SK-N-SH (cell line): ENCODE data around the gene DYNC2H1. TPM values are rescaled to one million over a fixed set of nuclear protein-coding genes. Genes with fewer than 3 reads are reported as not detected.

Experiments
- CTCF ChIA-PET: fragments of 300-600, 350-600 bp; formaldehyde crosslinking; extraction: SDS; loops from one replicate; lab custom pipeline; 2021; lab: Yijun Ruan, JAX
- POLR2A ChIA-PET: fragments of 350-600 bp; sonication (Branson Sonifier 250); formaldehyde crosslinking; extraction: SDS; loops from one replicate; lab custom pipeline; 2020; ENCODE audit warnings: antibody characterized with exemption, inconsistent platforms; lab: Yijun Ruan, JAX
- DNase-seq: peaks from one replicate; pipeline ENCODE4 v3.0.0; 2012
- H2AFZ ChIP-seq: fragments of 200-600 bp; sonication (generic); 2 replicates; pipeline ENCODE4 v1.8.1; 2016; ENCODE audit warnings: antibody characterized with exemption, mild to moderate bottlenecking, low read depth
- H3F3A ChIP-seq: fragments of 200-600 bp; sonication (generic); replicated peaks from 2 replicates; pipeline ENCODE3; 2016; ENCODE audit warnings: antibody characterized with exemption, mild to moderate bottlenecking; ENCODE audit not compliant: insufficient read depth
- H3K27ac ChIP-seq, 2 experiments: fragments of 200-500 bp in 1 of 2; fragments of 200-600 bp in 1 of 2; sonication (Bioruptor generic) in 1 of 2; sonication (generic), shearing (Covaris generic) in 1 of 2; 2 replicates each; pipeline versions ENCODE4 v1.5.1 to v1.6.1; 2014 to 2016; ENCODE audit warnings: low read depth in 2 of 2, inconsistent platforms in 1 of 2, low read length in 1 of 2, mild to moderate bottlenecking in 1 of 2, mixed read lengths in 1 of 2
- H3K27me3 ChIP-seq: fragments of 200-600 bp; sonication (generic), shearing (Covaris generic); 2 replicates; pipeline ENCODE4 v1.6.1; 2016; ENCODE audit warnings: mixed run types; ENCODE audit not compliant: insufficient read depth
- H3K36me3 ChIP-seq, 2 experiments: fragments of 200-500 bp in 1 of 2; fragments of 200-600 bp in 1 of 2; sonication (Bioruptor generic) in 1 of 2; sonication (generic) in 1 of 2; replicated peaks in 1 of 2; 2 replicates each; pipeline versions ENCODE3 to v1.5.1; 2014 to 2016; ENCODE audit warnings: low read length in 1 of 2, mild to moderate bottlenecking in 1 of 2; ENCODE audit not compliant: insufficient read depth in 2 of 2, control insufficient read depth in 1 of 2
- H3K4me1 ChIP-seq, 2 experiments: fragments of 200-500 bp in 1 of 2; fragments of 200-600 bp in 1 of 2; sonication (Bioruptor generic) in 1 of 2; sonication (generic), shearing (Covaris generic) in 1 of 2; 2 replicates each; pipeline versions ENCODE4 v1.5.1 to v1.6.1; 2014 to 2016; ENCODE audit warnings: low read depth in 1 of 2, low read length in 1 of 2, mixed run types in 1 of 2; ENCODE audit not compliant: insufficient read depth in 2 of 2, control insufficient read depth in 1 of 2
- H3K4me2 ChIP-seq: fragments of 200-600 bp; sonication (generic), shearing (Covaris generic); 2 replicates; pipeline ENCODE4 v1.6.1; 2017; ENCODE audit warnings: mixed run types
- H3K4me3 ChIP-seq, 2 experiments: fragments of 200-500 bp in 1 of 2; fragments of 200-600 bp in 1 of 2; sonication (Bioruptor generic) in 1 of 2; sonication (generic), shearing (Covaris generic) in 1 of 2; 2 replicates each; pipeline versions ENCODE4 v1.5.1 to v1.8.1; 2014 to 2016; ENCODE audit warnings: low read depth in 2 of 2, inconsistent platforms in 1 of 2, low read length in 1 of 2, mild to moderate bottlenecking in 1 of 2, mixed read lengths in 1 of 2, moderate library complexity in 1 of 2
- H3K79me2 ChIP-seq: fragments of 200-600 bp; sonication (generic); 2 replicates; pipeline ENCODE4 v1.8.1; 2017; ENCODE audit warnings: mild to moderate bottlenecking; ENCODE audit not compliant: insufficient read depth
- H3K9ac ChIP-seq: fragments of 200-600 bp; sonication (generic); 2 replicates; pipeline ENCODE4 v1.6.1; 2017; ENCODE audit warnings: mixed run types
- H3K9me2 ChIP-seq: fragments of 200-600 bp; sonication (generic); 2 replicates; pipeline ENCODE4 v1.6.1; 2017; ENCODE audit warnings: mixed run types
- H3K9me3 ChIP-seq: fragments of 200-600 bp; sonication (generic); 2 replicates; pipeline ENCODE4 v1.6.1; 2017; ENCODE audit warnings: mixed run types, mild to moderate bottlenecking, moderate library complexity
- H4K20me1 ChIP-seq: fragments of 200-600 bp; sonication (generic); 2 replicates; pipeline ENCODE4 v1.6.1; 2017; ENCODE audit warnings: mild to moderate bottlenecking, mixed run types; ENCODE audit not compliant: insufficient read depth
- CHD2 ChIP-seq: fragments of 150-350 bp; IDR thresholded peaks from 2 replicates; pipeline ENCODE4 v1.6.1; 2018; ENCODE audit warnings: low read length; ENCODE audit not compliant: partially characterized antibody
- FOSL2 ChIP-seq: IDR thresholded peaks from 2 replicates; pipeline ENCODE4 v1.4.0; 2012; ENCODE audit warnings: low read depth, mild to moderate bottlenecking, moderate library complexity, borderline replicate concordance
- FOXJ3 ChIP-seq: sonication (generic); formaldehyde crosslinking; IDR thresholded peaks from 2 replicates; pipeline ENCODE4 v1.5.1; 2020; ENCODE audit warnings: mild to moderate bottlenecking, missing genetic modification reagents
- GABPA ChIP-seq: IDR thresholded peaks from 2 replicates; pipeline ENCODE4 v1.4.0; 2012; ENCODE audit warnings: low read depth, mild to moderate bottlenecking
- JUND ChIP-seq: IDR thresholded peaks from 2 replicates; pipeline ENCODE4 v1.4.0; 2012
- MEF2A ChIP-seq: IDR thresholded peaks from 2 replicates; pipeline ENCODE4 v1.4.0; 2012; ENCODE audit warnings: low read depth, borderline replicate concordance
- NFIC ChIP-seq: IDR thresholded peaks from 2 replicates; pipeline ENCODE4 v1.4.0; 2012; ENCODE audit warnings: borderline replicate concordance
- NRF1 ChIP-seq: IDR thresholded peaks from 2 replicates; pipeline ENCODE4 v1.6.1; 2012; ENCODE audit warnings: low read depth, mild to moderate bottlenecking, low read length
- RAD21 ChIP-seq: IDR thresholded peaks from 2 replicates; pipeline ENCODE4 v1.6.1; 2012; ENCODE audit warnings: mild to moderate bottlenecking, low read length
- RFX5 ChIP-seq: IDR thresholded peaks from 2 replicates; pipeline ENCODE4 v1.6.1; 2012; ENCODE audit warnings: mild to moderate bottlenecking, improper control_type of control experiment, low read length
- RXRA ChIP-seq: IDR thresholded peaks from 2 replicates; pipeline ENCODE4 v1.4.0; 2012; ENCODE audit warnings: low read depth, mild to moderate bottlenecking, borderline replicate concordance
- SIN3A ChIP-seq: IDR thresholded peaks from 2 replicates; pipeline ENCODE4 v1.6.1; 2012; ENCODE audit warnings: low read depth, mild to moderate bottlenecking, low read length, moderate library complexity, borderline replicate concordance
- TAF1 ChIP-seq: IDR thresholded peaks from 2 replicates; pipeline ENCODE4 v1.6.1; 2012; ENCODE audit warnings: low read depth, mild to moderate bottlenecking, low read length, moderate library complexity, borderline replicate concordance
- WGBS: methylation state at CpG from one replicate; pipeline ENCODE4 v1.1.6; 2017; ENCODE audit warnings: low lambda C conversion rate; 5-methylcytosine and 5-hydroxymethylcytosine counted together
- polyA plus RNA-seq, 3 experiments: library from polyadenylated mRNA; depleted of rRNA; stranded (reverse); fragments of >200 nt; gene quantifications; 2 replicates each; pipeline ENCODE4 v1.2.3, GENCODE V29; 2012
- TF ChIP-seq, protein P1 (sequence below): fragments of 150-350 bp; IDR thresholded peaks from 2 replicates; pipeline ENCODE4 v1.6.1; 2017; ENCODE audit warnings: antibody characterized with exemption, low read length, low read depth, borderline replicate concordance
- TF ChIP-seq, protein P2 (sequence below): IDR thresholded peaks from 2 replicates; pipeline ENCODE4 v1.4.0; 2012; ENCODE audit warnings: low read depth, borderline replicate concordance
- TF ChIP-seq, protein P3 (sequence below): IDR thresholded peaks from 2 replicates; pipeline ENCODE4 v1.6.1; 2012; ENCODE audit warnings: mild to moderate bottlenecking, low read depth, low read length, moderate library complexity
- TF ChIP-seq, protein P4 (sequence below): fragments of 200-600 bp; sonication (generic); IDR thresholded peaks from 2 replicates; pipeline ENCODE4 v1.6.1; 2017; ENCODE audit warnings: antibody characterized with exemption, mild to moderate bottlenecking, moderate library complexity

Gene DYNC2H1
- polyA plus RNA-seq, 1 of the 3 experiments (the other 2 are of a cell fraction) = 15.3 TPM

DNA sequence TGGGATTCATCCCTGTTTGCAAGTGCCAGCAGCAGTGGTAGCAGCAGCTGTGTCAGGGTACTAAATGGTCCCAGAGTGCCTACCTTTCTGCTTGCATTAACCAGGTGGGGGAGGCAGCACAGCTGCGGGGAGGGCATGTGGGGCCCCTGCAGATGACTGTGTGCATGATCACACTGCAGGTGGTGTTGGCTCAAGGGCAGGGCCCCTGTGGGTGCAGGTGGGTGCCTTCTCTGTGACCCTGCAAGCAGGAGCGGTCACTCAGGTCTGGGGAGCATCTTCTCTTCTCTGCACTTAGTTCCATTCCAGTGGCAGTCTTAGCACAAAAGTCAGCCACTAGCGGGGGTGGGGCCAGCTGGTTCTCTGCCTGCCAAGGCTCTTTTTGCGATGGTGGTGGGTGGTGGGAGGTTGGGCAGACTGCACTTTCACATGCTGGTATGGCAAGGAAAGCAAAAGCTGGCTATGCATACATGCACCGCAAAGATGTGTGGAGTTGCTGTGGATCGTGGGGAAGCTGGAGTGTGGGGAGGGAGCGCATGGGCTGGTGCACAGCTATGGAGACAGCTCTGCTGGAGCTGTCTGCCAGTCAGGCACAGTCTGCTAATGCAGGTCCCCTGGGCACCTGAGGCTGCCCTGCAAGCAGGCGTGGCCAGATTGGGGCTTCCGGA lies 157.1 kb downstream of the DYNC2H1 start:
- no peak overlapping the region for H3K4me3 ChIP-seq
- H3K9ac ChIP-seq = no peak overlapping the region
- H3K4me1 ChIP-seq = no peaks in the 10 kb centered on the region; a peak in 1 of 4 replicates
- no peak overlapping the region for H3K4me2 ChIP-seq
- peaks cover 0 to 17% of the 10 kb centered on the region in 2 experiments for H3K36me3 ChIP-seq
- no peaks in the 10 kb centered on the region for H3K9me2 ChIP-seq
- 0 out of 2 replicates have a peak, but pooled peaks cover 3% of the 10 kb centered on the region for H3K9me3 ChIP-seq
- DNase-seq = no peak
- no peaks in the 10 kb centered on the region for H3K27me3 ChIP-seq
- no peaks in the 10 kb centered on the region for H3F3A ChIP-seq
- WGBS = 82% methylated on average over 7 of the region's 9 CpGs
- H3K27ac ChIP-seq = no peak overlapping the region
- ChIA-PET CTCF (interaction anchor here (0.7 to 2.0 kb wide), 3 partner anchors 9 to 972 kb away, joined by 3 to 9 read pairs (median 3); no protein-coding TSS in a partner anchor), POLR2A (no interaction called here)
- H2AFZ ChIP-seq = no peak overlapping the region
- TF ChIP-seq JUND (no peak), TAF1 (no peak), RFX5 (no peak), FOXJ3 (CRISPR knock-in tag) (no peak), NFIC (no peak), MEF2A (no peak), NRF1 (no peak), GABPA (no peak), RAD21 (no peak), FOSL2 (no peak), SIN3A (no peak), CHD2 (no peak), RXRA (no peak)
- TF ChIP-seq, protein P1, sequence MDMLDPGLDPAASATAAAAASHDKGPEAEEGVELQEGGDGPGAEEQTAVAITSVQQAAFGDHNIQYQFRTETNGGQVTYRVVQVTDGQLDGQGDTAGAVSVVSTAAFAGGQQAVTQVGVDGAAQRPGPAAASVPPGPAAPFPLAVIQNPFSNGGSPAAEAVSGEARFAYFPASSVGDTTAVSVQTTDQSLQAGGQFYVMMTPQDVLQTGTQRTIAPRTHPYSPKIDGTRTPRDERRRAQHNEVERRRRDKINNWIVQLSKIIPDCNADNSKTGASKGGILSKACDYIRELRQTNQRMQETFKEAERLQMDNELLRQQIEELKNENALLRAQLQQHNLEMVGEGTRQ = no peak
- TF ChIP-seq, protein P2, sequence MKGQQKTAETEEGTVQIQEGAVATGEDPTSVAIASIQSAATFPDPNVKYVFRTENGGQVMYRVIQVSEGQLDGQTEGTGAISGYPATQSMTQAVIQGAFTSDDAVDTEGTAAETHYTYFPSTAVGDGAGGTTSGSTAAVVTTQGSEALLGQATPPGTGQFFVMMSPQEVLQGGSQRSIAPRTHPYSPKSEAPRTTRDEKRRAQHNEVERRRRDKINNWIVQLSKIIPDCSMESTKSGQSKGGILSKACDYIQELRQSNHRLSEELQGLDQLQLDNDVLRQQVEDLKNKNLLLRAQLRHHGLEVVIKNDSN = no peak
- TF ChIP-seq, protein P3, sequence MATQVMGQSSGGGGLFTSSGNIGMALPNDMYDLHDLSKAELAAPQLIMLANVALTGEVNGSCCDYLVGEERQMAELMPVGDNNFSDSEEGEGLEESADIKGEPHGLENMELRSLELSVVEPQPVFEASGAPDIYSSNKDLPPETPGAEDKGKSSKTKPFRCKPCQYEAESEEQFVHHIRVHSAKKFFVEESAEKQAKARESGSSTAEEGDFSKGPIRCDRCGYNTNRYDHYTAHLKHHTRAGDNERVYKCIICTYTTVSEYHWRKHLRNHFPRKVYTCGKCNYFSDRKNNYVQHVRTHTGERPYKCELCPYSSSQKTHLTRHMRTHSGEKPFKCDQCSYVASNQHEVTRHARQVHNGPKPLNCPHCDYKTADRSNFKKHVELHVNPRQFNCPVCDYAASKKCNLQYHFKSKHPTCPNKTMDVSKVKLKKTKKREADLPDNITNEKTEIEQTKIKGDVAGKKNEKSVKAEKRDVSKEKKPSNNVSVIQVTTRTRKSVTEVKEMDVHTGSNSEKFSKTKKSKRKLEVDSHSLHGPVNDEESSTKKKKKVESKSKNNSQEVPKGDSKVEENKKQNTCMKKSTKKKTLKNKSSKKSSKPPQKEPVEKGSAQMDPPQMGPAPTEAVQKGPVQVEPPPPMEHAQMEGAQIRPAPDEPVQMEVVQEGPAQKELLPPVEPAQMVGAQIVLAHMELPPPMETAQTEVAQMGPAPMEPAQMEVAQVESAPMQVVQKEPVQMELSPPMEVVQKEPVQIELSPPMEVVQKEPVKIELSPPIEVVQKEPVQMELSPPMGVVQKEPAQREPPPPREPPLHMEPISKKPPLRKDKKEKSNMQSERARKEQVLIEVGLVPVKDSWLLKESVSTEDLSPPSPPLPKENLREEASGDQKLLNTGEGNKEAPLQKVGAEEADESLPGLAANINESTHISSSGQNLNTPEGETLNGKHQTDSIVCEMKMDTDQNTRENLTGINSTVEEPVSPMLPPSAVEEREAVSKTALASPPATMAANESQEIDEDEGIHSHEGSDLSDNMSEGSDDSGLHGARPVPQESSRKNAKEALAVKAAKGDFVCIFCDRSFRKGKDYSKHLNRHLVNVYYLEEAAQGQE = no peak
- TF ChIP-seq, protein P4, sequence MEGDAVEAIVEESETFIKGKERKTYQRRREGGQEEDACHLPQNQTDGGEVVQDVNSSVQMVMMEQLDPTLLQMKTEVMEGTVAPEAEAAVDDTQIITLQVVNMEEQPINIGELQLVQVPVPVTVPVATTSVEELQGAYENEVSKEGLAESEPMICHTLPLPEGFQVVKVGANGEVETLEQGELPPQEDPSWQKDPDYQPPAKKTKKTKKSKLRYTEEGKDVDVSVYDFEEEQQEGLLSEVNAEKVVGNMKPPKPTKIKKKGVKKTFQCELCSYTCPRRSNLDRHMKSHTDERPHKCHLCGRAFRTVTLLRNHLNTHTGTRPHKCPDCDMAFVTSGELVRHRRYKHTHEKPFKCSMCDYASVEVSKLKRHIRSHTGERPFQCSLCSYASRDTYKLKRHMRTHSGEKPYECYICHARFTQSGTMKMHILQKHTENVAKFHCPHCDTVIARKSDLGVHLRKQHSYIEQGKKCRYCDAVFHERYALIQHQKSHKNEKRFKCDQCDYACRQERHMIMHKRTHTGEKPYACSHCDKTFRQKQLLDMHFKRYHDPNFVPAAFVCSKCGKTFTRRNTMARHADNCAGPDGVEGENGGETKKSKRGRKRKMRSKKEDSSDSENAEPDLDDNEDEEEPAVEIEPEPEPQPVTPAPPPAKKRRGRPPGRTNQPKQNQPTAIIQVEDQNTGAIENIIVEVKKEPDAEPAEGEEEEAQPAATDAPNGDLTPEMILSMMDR = no peak
- H3K79me2 ChIP-seq = no peaks in the 10 kb centered on the region
- no peaks in the 10 kb centered on the region for H4K20me1 ChIP-seq
